Measurements from ENCODE around the gene MEAK7.

The MEAK7 gene

GRCh38 chr16:84548508-84548907 lies 44.0 kb upstream of the MEAK7 start:
- TF ChIP-seq TAF1 (IDR thresholded peaks at IDR 0.05; ENCODE audit: borderline replicate concordance, insufficient read depth, low read length) (no peak), SIN3A (IDR thresholded peaks at IDR 0.05; ENCODE audit: borderline replicate concordance, insufficient read depth, low read length) (no peak), FOXP2 (optimal IDR thresholded peaks at IDR 0.05; ENCODE audit: borderline replicate concordance, extremely low read depth, extremely low read length, insufficient read depth) (no peak), POLR2AphosphoS5 (IDR thresholded peaks at IDR 0.05; ENCODE audit: low read depth, low read length) (no peak), REST (IDR thresholded peaks at IDR 0.05; ENCODE audit: insufficient read depth in 1 of 2, low read depth in 2 of 2, low read length in 2 of 2) (no peak)

GRCh38 chr16:84547546-84548061 lies 43.1 kb upstream of the MEAK7 start:
- no peak for TF ChIP-seq POLR2AphosphoS5 (IDR thresholded peaks at IDR 0.05; ENCODE audit: low read depth, low read length)
- TF ChIP-seq TAF1 (IDR thresholded peaks at IDR 0.05; ENCODE audit: borderline replicate concordance, insufficient read depth, low read length) = no peak
- no peak for TF ChIP-seq FOXP2 (optimal IDR thresholded peaks at IDR 0.05; ENCODE audit: borderline replicate concordance, extremely low read depth, extremely low read length, insufficient read depth)
- TF ChIP-seq REST (IDR thresholded peaks at IDR 0.05; ENCODE audit: insufficient read depth in 1 of 2, low read depth in 2 of 2, low read length in 2 of 2) = no peak
- TF ChIP-seq SIN3A (IDR thresholded peaks at IDR 0.05; ENCODE audit: borderline replicate concordance, insufficient read depth, low read length) = no peak

GRCh38 chr16:84546669-84547545 lies 42.4 kb upstream of the MEAK7 start:
- TF ChIP-seq POLR2AphosphoS5 (IDR thresholded peaks at IDR 0.05; ENCODE audit: low read depth, low read length) = no peak
- peak in 1 of 2 experiments; percentile 64; a peak in 1 of 4 replicates for TF ChIP-seq REST (IDR thresholded peaks at IDR 0.05; ENCODE audit: insufficient read depth in 1 of 2, low read depth in 2 of 2, low read length in 2 of 2)

- no peak for TF ChIP-seq SIN3A (IDR thresholded peaks at IDR 0.05; ENCODE audit: borderline replicate concordance, insufficient read depth, low read length)
- TF ChIP-seq TAF1 (IDR thresholded peaks at IDR 0.05; ENCODE audit: borderline replicate concordance, insufficient read depth, low read length) = no peak
- TF ChIP-seq REST (IDR thresholded peaks at IDR 0.05; ENCODE audit: insufficient read depth in 1 of 2, low read depth in 2 of 2, low read length in 2 of 2) = no peak
- TF ChIP-seq FOXP2 (optimal IDR thresholded peaks at IDR 0.05; ENCODE audit: borderline replicate concordance, extremely low read depth, extremely low read length, insufficient read depth) = no peak
- no peak for TF ChIP-seq POLR2AphosphoS5 (IDR thresholded peaks at IDR 0.05; ENCODE audit: low read depth, low read length)
These were observed 40.8 kb upstream of the MEAK7 start for GRCh38 chr16:84545114-84545737.

Measured in PFSK-1 (cell line).